Measurements from ENCODE around the gene VRK1.

The VRK1 gene

GRCh38 chr14:96790706-96791105 is 6.5 kb upstream of the VRK1 start:
- in situ Hi-C loops (cut with MboI; ENCODE audit: low sequenced_read_pairs): no loop called here

DNA sequence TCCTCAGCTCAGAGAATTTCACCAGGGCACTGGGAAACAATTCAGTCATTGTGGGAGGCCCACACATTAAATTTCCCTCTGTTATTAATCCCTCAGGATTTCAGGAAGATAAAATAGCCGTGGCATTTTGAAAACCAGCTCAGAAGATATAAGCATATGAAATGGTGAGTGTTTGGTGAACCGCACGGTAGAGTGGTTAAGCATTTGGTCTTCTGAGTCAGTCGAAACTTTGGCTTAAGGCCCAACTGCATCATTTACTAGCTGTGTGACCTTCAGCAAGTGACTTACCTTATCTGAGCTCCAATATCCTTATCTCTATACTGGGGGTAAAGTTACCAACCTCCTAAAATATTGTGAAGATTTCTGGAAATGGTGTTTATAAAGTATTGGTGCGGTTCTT is 5.2 kb upstream of the VRK1 start:
- in situ Hi-C loops (cut with MboI; ENCODE audit: low sequenced_read_pairs): no loop called here

DNA sequence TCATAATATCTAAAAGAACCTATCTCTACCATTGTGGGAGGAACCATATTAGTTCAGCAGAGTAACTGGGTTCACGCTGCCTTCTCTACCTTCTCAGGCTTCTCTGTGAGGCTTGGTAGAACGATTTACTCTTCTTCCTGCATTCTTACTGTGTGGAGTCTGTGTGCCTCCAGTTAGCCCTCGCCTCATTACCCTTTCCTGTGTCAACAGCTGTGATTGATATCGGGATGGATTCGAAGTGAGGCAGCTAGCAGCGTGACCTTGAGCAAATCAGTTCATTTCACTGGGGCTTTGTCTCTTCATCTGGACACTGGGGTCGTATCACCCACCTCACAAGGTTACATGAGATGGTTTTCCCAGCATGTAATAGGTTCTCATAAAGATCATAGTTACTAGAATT is 4.6 kb upstream of the VRK1 start:
- in situ Hi-C loops (cut with MboI; ENCODE audit: low sequenced_read_pairs): no loop called here

- in situ Hi-C loops (cut with MboI; ENCODE audit: low sequenced_read_pairs): no loop called here
Observed at GRCh38 chr14:96793547-96793946, 3.6 kb upstream of the VRK1 start.

GRCh38 chr14:96795109-96795828 is 1.9 kb upstream of the VRK1 start:
- in situ Hi-C loops (cut with MboI; ENCODE audit: low sequenced_read_pairs): no loop called here

DNA sequence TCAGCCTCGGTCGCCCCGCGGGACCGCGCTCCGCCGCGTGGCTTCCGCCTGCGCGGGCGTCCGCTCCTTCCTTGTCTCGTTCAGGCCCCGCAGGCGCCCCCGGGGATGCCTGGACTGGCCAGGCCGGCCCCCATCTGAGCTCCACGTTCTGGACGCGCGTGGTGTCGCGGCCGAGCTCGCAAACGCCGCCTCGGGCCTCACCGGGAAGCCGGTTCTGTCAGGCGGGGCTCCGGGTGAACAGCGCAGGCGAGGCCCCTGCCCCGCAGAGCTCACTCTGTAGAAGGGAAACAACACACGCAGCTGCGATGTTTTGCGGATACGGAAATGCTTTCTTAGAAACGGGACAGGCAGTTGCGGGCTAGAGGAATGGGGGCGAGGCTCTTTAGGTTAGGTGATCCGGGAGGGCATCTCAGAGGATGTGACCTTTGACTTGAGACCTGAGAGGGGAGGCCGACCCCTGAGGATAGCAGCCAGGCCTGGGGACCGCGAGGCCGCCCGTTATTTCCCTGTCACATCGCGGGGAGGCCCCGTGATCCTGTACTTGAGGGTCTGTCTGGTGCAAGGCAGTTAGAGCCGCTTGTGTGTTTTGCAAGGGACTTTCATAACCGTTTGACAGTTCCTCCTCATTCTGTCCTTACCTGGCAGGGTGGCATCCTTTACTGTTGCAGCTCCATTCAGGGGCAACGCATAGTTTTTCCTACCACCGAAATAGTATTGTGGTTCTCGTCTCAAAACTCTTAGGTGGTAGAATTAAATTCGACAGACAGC is 584 bp downstream of the VRK1 start:
- in situ Hi-C loops (cut with MboI; ENCODE audit: low sequenced_read_pairs): no loop called here

DNA sequence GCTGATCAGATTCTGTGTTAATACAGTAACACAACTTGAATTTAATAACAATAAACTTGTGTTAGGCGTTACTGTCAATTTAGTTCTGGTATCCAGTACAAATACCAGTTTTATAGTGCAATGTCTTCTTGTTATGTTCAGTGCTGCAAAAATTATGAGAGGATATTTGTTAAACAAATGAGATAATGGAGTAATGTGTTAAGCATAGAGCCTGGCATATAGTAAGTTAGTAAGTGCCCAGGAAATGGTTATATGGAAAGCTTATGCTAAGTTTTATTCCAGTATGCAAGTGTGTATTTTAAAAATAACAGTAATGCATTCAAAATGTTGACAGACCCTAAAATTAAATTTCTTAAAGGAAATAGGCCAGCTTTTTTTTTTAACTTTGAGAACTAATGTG is 1.8 kb downstream of the VRK1 start:
- in situ Hi-C loops (cut with MboI; ENCODE audit: low sequenced_read_pairs): no loop called here

GRCh38 chr14:96799489-96800054 is 2.4 kb downstream of the VRK1 start:
- in situ Hi-C loops (cut with MboI; ENCODE audit: low sequenced_read_pairs): no loop called here

DNA sequence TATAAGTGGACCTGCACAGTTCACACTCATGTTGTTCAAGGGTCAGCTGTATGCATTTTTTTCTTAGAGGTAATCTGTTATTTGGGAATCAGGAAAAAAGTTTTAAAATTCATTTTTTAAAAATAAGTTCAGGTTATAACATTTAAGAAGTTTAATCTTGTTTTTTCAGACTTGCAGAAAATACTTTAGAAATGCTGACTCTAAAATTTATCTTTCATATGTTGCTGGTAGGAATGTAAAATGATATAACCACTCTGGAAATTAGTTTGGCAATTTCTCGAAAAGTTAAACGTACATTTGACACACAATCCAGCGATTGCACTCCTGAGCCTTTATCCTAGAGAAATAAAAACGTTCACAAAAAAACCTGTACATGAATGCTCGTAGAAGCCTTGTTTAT is 4.7 kb downstream of the VRK1 start:
- in situ Hi-C loops (cut with MboI; ENCODE audit: low sequenced_read_pairs): no loop called here

- in situ Hi-C loops (cut with MboI; ENCODE audit: low sequenced_read_pairs): no loop called here
Observed at GRCh38 chr14:96802963-96803362, 5.8 kb downstream of the VRK1 start.

DNA sequence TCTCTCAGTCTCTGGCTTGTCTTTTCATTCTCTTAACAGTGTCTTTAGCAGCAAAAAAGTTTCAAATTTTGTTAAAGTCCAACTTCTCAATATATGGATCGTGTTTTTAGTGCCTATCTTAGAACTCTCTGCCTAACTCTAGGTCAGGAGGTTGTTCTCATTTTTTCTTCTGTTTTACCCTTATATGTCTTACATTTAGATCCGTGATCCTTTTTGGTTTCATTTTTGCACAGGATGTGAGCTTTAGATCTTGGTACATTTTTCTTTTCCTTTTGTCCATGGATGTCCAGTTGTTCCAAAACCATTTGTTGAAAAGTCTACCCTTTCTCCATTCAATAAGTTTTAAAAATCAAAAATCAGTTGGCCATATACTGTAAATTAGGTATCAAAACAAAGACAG is 6.8 kb downstream of the VRK1 start:
- in situ Hi-C loops (cut with MboI; ENCODE audit: low sequenced_read_pairs): no loop called here

- in situ Hi-C loops (cut with MboI; ENCODE audit: low sequenced_read_pairs): no loop called here
Observed at GRCh38 chr14:96804895-96805294, 7.7 kb downstream of the VRK1 start.

GRCh38 chr14:96805956-96806355 is 8.8 kb downstream of the VRK1 start:
- in situ Hi-C loops (cut with MboI; ENCODE audit: low sequenced_read_pairs): no loop called here

DNA sequence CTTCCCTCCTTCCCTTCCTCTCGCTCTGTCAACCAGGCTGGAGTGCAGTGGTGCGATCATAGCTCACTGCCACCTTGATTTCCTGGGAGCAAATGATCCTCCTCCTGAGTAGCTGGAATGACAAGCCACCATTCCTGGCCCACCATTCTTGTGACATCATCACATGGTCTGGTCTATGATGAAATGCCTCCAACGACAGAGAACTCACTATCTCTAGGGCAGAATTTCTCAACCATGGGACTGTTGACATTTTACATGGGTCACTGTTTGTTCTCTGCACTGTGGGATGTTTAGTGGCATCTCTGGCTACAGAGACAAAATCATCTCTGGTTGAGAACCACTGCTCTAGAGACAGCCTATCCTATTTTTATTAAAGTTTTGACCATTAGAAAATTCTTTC is 9.7 kb downstream of the VRK1 start:
- in situ Hi-C loops (cut with MboI; ENCODE audit: low sequenced_read_pairs): no loop called here

DNA sequence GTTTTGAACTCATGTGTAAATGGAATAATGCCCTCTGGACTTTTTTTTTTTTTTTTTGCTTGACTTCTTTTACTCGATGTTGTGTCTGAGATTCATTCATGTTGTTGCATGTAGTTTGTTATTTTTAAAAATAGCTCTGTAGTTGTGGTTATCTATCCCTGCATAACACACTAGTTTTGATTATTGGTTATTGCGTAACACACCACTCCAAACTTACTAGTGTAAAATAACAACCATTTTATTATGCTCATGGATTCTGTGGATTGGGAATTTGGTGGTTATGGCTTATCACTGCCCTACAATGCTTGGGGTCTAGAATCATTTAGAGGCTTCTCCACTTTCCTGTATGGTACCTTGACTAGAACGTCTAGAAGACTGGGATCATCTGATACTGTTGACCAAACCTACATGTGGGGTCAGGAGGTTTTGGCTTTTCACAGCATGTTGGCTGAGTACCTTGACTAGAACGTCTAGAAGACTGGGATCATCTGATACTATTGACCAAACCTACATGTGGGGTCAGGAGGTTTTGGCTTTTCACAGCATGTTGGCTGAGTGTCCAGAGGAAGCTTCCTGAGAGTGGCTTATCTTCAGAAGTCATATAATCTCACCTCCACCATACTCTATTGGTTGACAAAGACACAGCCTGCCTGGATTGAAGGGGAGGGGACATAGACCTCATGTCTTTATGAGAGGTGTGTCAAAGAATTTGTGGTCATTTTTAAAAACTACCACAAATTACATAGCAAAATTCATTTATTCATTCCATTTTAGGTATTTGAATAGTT is 11.6 kb downstream of the VRK1 start:
- in situ Hi-C loops (cut with MboI; ENCODE audit: low sequenced_read_pairs): no loop called here

- in situ Hi-C loops (cut with MboI; ENCODE audit: low sequenced_read_pairs): no loop called here
Observed at GRCh38 chr14:96811265-96811664, 14.1 kb downstream of the VRK1 start.

DNA sequence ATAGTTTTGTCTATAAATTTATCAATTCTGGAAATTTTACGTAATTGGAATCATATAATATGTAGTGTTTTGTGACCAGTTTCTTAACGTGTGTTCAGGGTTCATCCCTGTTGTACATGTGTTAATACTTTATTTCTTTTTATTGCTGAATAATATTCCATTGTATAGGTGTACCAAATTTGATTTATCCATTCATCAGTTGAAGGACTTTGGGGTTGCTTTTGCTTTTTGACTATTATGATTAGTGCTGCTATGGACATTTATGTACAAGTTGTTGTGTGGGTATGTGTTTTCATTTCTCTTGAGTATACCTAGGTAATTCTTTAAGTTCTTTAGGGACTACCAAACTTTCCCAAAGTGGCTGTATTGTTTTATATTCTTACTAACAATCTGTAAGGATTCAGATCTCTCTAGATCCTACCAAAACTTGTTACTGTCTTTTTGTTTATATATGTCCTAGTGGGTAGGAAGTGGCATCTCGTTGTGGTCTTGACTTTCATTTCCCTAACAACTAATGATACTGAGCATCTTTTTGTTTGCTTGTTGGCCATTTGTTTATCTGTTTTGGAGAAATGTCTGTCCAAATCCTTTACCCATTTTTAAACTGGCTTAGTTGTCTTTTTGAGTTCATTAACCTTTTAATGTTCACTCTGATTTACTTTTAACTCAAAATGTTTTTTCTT is 14.9 kb downstream of the VRK1 start:
- in situ Hi-C loops (cut with MboI; ENCODE audit: low sequenced_read_pairs): no loop called here

DNA sequence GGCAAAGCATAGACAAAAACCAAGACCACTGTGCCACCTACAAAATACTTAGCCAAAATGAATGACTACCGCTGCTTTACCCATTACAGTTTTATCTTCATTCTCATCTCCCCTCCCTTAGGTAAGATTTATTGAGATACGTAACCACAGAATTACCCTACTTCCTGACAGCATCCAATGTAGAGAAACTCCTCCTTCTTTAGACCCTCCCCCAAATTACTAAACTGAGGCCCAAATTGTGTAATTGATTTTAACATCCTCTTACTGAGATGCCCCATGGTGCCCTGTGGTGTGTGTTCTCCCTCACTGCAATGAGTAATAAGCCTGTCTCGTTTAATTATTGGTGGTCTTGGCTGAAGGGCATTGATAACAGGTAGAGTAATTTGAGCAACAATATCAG is 19.1 kb downstream of the VRK1 start:
- in situ Hi-C loops (cut with MboI; ENCODE audit: low sequenced_read_pairs): no loop called here

DNA sequence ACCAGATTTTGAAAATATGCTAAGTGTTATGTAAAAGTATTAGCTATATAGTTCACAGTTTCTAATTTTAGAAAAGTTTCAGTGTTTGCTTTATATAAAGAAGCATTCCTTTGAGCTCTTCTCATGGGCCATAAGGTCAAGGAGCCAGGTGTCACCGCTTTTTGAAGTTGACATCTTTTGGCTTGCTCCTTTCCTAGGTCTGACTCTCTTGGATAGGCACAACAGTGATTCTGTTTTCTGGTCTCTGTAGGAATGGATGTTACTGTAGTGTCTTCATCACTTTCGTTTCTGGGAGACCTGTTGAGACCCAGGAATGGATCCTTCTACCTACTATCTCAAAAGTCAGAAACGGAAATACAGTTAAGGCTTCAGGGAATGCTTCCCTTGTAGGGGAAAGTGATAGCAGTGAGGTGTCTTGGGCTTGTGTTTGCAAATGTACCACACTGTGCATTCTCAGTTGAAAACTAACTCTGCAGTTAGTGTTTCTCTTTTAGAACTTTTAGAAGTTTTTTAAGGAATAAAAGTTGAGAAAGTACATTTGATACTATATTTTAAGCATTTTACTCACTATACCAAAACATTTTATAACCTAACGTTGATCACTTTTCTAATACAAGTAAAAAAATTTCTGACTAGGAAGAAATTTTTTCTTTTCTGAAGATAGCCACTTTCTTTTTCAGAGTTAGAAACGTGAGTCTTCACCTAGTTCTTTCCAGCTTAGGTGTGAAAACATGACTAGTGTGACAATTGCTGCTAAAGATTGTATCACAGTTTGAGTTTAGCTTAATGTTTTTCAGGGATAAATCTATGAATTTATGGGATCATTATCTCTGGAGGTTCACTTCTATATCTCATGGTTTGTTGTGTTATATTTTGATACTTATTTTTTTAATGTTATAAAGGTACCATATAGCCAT is 20.8 kb downstream of the VRK1 start:
- in situ Hi-C loops (cut with MboI; ENCODE audit: low sequenced_read_pairs): no loop called here

DNA sequence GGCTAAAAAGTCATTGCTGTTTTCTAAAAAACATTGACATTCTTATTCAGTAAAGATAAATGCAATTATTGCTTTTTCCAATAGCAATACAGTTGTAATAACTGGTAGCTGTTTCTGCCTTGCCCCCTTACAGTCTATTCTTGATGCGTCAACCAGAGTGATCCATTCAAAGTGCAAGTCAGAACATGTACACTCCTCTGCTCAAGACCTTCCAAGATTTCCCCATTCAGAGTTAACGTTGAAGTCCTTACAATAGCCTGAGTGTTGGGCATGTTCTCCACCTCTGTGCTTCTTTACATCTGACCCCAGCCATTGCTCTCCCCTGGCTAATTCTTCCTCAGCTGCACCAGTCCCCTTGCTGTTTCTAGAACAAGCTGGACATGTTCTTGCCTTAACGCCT is 24.3 kb downstream of the VRK1 start:
- in situ Hi-C loops (cut with MboI; ENCODE audit: low sequenced_read_pairs): no loop called here
